ENCODE measurements around the gene TNFRSF18. TPM values are rescaled to one million over a fixed set of nuclear protein-coding genes. Genes with fewer than 3 reads are reported as not detected.

Gene TNFRSF18
- total RNA-seq, 4 donors from 2014 or later = 24.4 to 62.1 (median 33.5) TPM

GRCh38 chr1:1229770-1230169 is 23.4 kb upstream of the TNFRSF18 start:
- Histone ChIP-seq H3K27ac (no peak overlapping the region), H3K9me3 (no peaks in the 10 kb centered on the region), H3K4me3 (peak overlapping the region; percentile 84), H3K4me1 (peaks cover 38% of the 10 kb centered on the region), H3K36me3 (peaks cover 32% of the 10 kb centered on the region), H3K27me3 (no peaks in the 10 kb centered on the region)
- 84% methylated on average over 9 of the region's 19 CpGs for WGBS
- no peak for DNase-seq (ENCODE audit: low spot score in 2 of 2)
- TF ChIP-seq POLR2A (IDR thresholded peaks at IDR 0.05) = no peak
- TF ChIP-seq CTCF (IDR thresholded peaks at IDR 0.05) = no peak
- TF ChIP-seq POLR2AphosphoS5 (IDR thresholded peaks at IDR 0.05) = no peak
- TF ChIP-seq EP300 (IDR thresholded peaks at IDR 0.05) = no peak

GRCh38 chr1:1228596-1229321 is 22.4 kb upstream of the TNFRSF18 start:
- TF ChIP-seq EP300 (IDR thresholded peaks at IDR 0.05) = no peak
- no peak for TF ChIP-seq POLR2A (IDR thresholded peaks at IDR 0.05)
- no peak for TF ChIP-seq CTCF (IDR thresholded peaks at IDR 0.05)
- TF ChIP-seq POLR2AphosphoS5 (IDR thresholded peaks at IDR 0.05) = no peak
- no peaks in the 10 kb centered on the region for H3K27me3 ChIP-seq
- no peak for DNase-seq (ENCODE audit: low spot score in 2 of 2)
- H3K4me3 ChIP-seq = no peak overlapping the region
- H3K9me3 ChIP-seq = no peaks in the 10 kb centered on the region
- 80% methylated on average over 27 of the region's 28 CpGs for WGBS
- H3K36me3 ChIP-seq = peaks cover 42% of the 10 kb centered on the region
- H3K27ac ChIP-seq = no peak overlapping the region
- H3K4me1 ChIP-seq = peaks cover 41% of the 10 kb centered on the region

DNA sequence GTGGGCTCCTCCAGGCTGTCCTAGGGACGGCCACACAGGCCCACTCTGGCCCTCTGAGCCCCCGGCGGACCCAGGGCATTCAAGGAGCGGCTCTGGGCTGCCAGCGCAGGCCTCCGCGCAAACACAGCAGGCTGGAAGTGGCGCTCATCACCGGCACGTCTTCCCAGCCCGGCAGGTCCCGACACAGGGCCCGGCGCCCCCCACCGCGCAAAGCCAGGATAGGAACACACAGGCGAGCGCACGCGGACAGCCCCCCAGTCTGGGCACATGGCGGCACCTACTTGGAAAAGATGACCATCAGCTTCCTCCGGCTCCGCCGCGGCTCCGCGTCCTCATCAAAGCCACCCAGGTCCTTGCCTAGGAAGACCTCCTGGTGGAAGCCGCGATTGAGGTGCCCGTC is 21.8 kb upstream of the TNFRSF18 start:
- Histone ChIP-seq H3K4me1 (peaks cover 37% of the 10 kb centered on the region), H3K4me3 (no peak overlapping the region), H3K36me3 (peaks cover 47% of the 10 kb centered on the region), H3K27me3 (no peaks in the 10 kb centered on the region), H3K9me3 (no peaks in the 10 kb centered on the region), H3K27ac (no peak overlapping the region)
- no peak for DNase-seq (ENCODE audit: low spot score in 2 of 2)
- 86% methylated on average over 13 of the region's 30 CpGs for WGBS
- TF ChIP-seq POLR2AphosphoS5 (IDR thresholded peaks at IDR 0.05) (no peak), POLR2A (IDR thresholded peaks at IDR 0.05) (no peak), EP300 (IDR thresholded peaks at IDR 0.05) (no peak), CTCF (IDR thresholded peaks at IDR 0.05) (no peak)

- Histone ChIP-seq H3K27me3 (no peaks in the 10 kb centered on the region), H3K4me1 (peaks cover 29% of the 10 kb centered on the region), H3K9me3 (no peaks in the 10 kb centered on the region), H3K27ac (no peak overlapping the region), H3K4me3 (no peak overlapping the region), H3K36me3 (peaks cover 55% of the 10 kb centered on the region)
- DNase-seq (ENCODE audit: low spot score in 2 of 2) = no peak
- TF ChIP-seq POLR2AphosphoS5 (IDR thresholded peaks at IDR 0.05) (no peak), EP300 (IDR thresholded peaks at IDR 0.05) (no peak)
- WGBS = no CpG with 5 or more reads among the region's 25 CpGs
Measured at GRCh38 chr1:1227386-1227785, 21.0 kb upstream of the TNFRSF18 start.

DNA sequence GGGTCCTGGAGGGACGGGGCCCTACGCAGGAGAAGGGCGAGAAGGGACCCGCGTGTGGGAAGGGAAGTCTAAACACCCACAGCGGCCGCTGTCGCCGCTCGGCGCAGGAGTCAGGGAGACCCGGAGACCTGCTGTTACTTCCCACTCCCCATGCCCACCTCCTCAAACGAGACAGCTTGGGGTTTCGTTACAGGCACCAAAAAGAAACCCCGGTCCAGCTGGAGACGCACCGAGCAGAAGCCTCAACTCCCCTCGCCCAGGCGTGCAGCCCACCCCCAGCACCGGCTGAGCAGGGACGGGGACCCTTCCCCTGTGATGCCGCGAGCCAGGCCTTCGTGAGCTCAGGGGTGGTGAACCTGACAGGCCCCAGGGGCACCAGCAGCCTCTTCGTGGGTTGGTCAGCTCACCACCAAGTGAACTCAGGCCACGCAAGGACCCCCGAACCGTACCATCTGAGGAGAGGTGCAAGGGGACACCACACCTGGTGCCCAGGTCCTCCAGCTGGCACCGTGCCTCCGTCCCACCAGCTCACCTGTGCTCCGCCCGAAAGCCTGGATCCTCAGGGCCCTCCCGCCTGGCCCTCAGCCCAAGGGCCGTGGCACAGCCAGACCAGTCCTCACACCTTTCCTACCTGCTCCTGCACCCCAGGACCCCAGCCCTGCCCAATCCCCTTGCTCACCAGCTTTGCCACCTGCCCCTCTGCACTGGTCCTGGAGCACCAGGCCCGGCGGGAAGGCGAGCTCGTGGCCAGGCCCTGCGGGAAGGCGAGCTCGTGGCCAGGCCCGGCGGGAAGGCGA is 20.4 kb upstream of the TNFRSF18 start:
- H3K27ac ChIP-seq = no peak overlapping the region
- no peak for TF ChIP-seq CTCF (IDR thresholded peaks at IDR 0.05)
- peaks cover 29% of the 10 kb centered on the region for H3K4me1 ChIP-seq
- H3K4me3 ChIP-seq = no peak overlapping the region
- WGBS = 84% methylated on average over 5 of the region's 44 CpGs
- H3K36me3 ChIP-seq = peaks cover 62% of the 10 kb centered on the region
- DNase-seq (ENCODE audit: low spot score in 2 of 2) = no peak
- H3K9me3 ChIP-seq = no peaks in the 10 kb centered on the region
- H3K27me3 ChIP-seq = no peaks in the 10 kb centered on the region
